H1 (cell line): Measurements from ENCODE around the gene PGLYRP2. TPM values are rescaled to one million over a fixed set of nuclear protein-coding genes. Genes with fewer than 3 reads are reported as not detected.

ENCODE experiments used
- CTCF ChIA-PET: fragments of 300-600 bp; sonication (Branson Sonifier 250); formaldehyde crosslinking; loops from one replicate; lab custom pipeline; 2021; ENCODE audit not compliant: partially characterized antibody; lab: Charles Lee
- POLR2A ChIA-PET: fragments of 300-600 bp; sonication (Branson Sonifier 250); formaldehyde crosslinking; loops from one replicate; lab custom pipeline; 2021; ENCODE audit warnings: inconsistent platforms; ENCODE audit not compliant: partially characterized antibody; lab: Charles Lee
- DNase-seq, 2 experiments: peaks; one replicate each; pipeline versions ENCODE4 v3.0.0 to v3.0.0-alpha.2; 2010 to 2022; ENCODE audit warnings: low spot score in 2 of 2, low read depth in 1 of 2, mixed read lengths in 1 of 2
- FAIRE-seq: peaks from 2 replicates; lab custom pipeline; 2011; peaks lifted over from hg19 to GRCh38; lab: Jason Lieb, UNC
- H2AFZ ChIP-seq: 2 replicates; pipeline ENCODE4 v1.8.1; 2012; ENCODE audit warnings: low read length, inconsistent platforms
- H2AK5ac ChIP-seq: 2 replicates; pipeline ENCODE4 v1.6.1; 2013; ENCODE audit warnings: low read depth, low read length
- H2BK120ac ChIP-seq: replicated peaks from 2 replicates; pipeline ENCODE3; 2013; ENCODE audit warnings: low read depth, low read length, inconsistent platforms
- H2BK12ac ChIP-seq: 2 replicates; pipeline ENCODE4 v1.6.1; 2013; ENCODE audit warnings: low read depth, low read length
- H2BK15ac ChIP-seq: 2 replicates; pipeline ENCODE4 v1.6.1; 2013; ENCODE audit warnings: low read length
- H2BK20ac ChIP-seq: 2 replicates; pipeline ENCODE4 v1.6.1; 2013; ENCODE audit warnings: low read length
- H2BK5ac ChIP-seq: 2 replicates; pipeline ENCODE4 v1.6.1; 2013; ENCODE audit warnings: low read depth, low read length
- H3K14ac ChIP-seq: 2 replicates; pipeline ENCODE4 v1.6.1; 2013; ENCODE audit warnings: inconsistent platforms; ENCODE audit not compliant: insufficient read length
- H3K18ac ChIP-seq: 2 replicates; pipeline ENCODE4 v1.6.1; 2013; ENCODE audit warnings: low read length; ENCODE audit errors: extremely low read depth
- H3K23ac ChIP-seq: 2 replicates; pipeline ENCODE4 v1.6.1; 2013; ENCODE audit warnings: inconsistent platforms; ENCODE audit not compliant: insufficient read length
- H3K23me2 ChIP-seq: 2 replicates; pipeline ENCODE4 v1.6.1; 2013; ENCODE audit warnings: low read depth, low read length
- H3K27ac ChIP-seq: 2 replicates; pipeline ENCODE4 v1.6.1; 2011; ENCODE audit warnings: low read depth, low read length, inconsistent platforms
- H3K27me3 ChIP-seq, 4 experiments: replicated peaks in 1 of 4; 1 replicate in 1 of 4; 2 replicates in 3 of 4; pipeline versions ENCODE4 v1.6.1 to v1.8.1; 2011 to 2013; ENCODE audit warnings: low read length in 3 of 4, mild to moderate bottlenecking in 3 of 4, inconsistent platforms in 2 of 4, mixed read lengths in 2 of 4, moderate library complexity in 1 of 4; ENCODE audit not compliant: control insufficient read depth in 3 of 4, insufficient read depth in 3 of 4; ENCODE audit errors: extremely low read depth in 1 of 4
- H3K36me3 ChIP-seq, 4 experiments: 2 replicates each; pipeline versions ENCODE4 v1.6.1 to v1.8.1; 2011 to 2013; ENCODE audit warnings: mild to moderate bottlenecking in 4 of 4, low read length in 3 of 4, moderate library complexity in 2 of 4, control low read depth in 1 of 4, inconsistent platforms in 1 of 4; ENCODE audit not compliant: insufficient read depth in 4 of 4, control insufficient read depth in 2 of 4
- H3K4ac ChIP-seq: replicated peaks from 2 replicates; pipeline ENCODE3; 2013; ENCODE audit warnings: low read length, low read depth, mixed read lengths, inconsistent platforms; ENCODE audit not compliant: insufficient read length
- H3K4me1 ChIP-seq, 4 experiments: replicated peaks in 1 of 4; 1 replicate in 1 of 4; 2 replicates in 3 of 4; pipeline versions ENCODE4 v1.6.1 to v1.8.1; 2011 to 2013; ENCODE audit warnings: low read length in 3 of 4, inconsistent platforms in 2 of 4, mixed read lengths in 1 of 4; ENCODE audit not compliant: insufficient read depth in 4 of 4, control insufficient read depth in 3 of 4
- H3K4me2 ChIP-seq, 2 experiments: 2 replicates each; pipeline versions ENCODE4 v1.6.1 to v1.8.1; 2011 to 2013; ENCODE audit warnings: low read depth in 2 of 2, low read length in 2 of 2, control low read depth in 1 of 2, inconsistent platforms in 1 of 2, mild to moderate bottlenecking in 1 of 2; ENCODE audit not compliant: insufficient read depth in 1 of 2
- H3K4me3 ChIP-seq, 4 experiments: fragments of 200-600, 300-600 bp in 1 of 4; sonication (generic), shearing (Covaris generic), sonication (Bioruptor Twin) in 1 of 4; 2 replicates each; pipeline versions ENCODE4 v1.5.1 to v1.8.1; 2011 to 2016; ENCODE audit warnings: low read length in 4 of 4, low read depth in 3 of 4, control low read depth in 2 of 4, inconsistent platforms in 2 of 4, mild to moderate bottlenecking in 2 of 4, mixed read lengths in 1 of 4, moderate library complexity in 1 of 4; ENCODE audit not compliant: insufficient read depth in 2 of 4; ENCODE audit errors: extremely low read depth in 1 of 4
- H3K56ac ChIP-seq: replicated peaks from 2 replicates; pipeline ENCODE3; 2013; ENCODE audit warnings: low read depth, mild to moderate bottlenecking, mixed read lengths, low read length, inconsistent platforms; ENCODE audit not compliant: insufficient read length
- H3K79me1 ChIP-seq: 2 replicates; pipeline ENCODE4 v1.6.1; 2013; ENCODE audit warnings: low read depth, low read length, control low read depth
- H3K79me2 ChIP-seq, 2 experiments: 2 replicates each; pipeline versions ENCODE4 v1.6.1 to v1.8.1; 2012 to 2013; ENCODE audit warnings: low read length in 2 of 2, mild to moderate bottlenecking in 2 of 2, inconsistent platforms in 1 of 2; ENCODE audit not compliant: insufficient read depth in 2 of 2, control insufficient read depth in 1 of 2
- H3K9ac ChIP-seq, 4 experiments: replicated peaks in 1 of 4; 1 replicate in 1 of 4; 2 replicates in 3 of 4; pipeline versions ENCODE4 v1.6.1 to v1.8.1; 2011 to 2013; ENCODE audit warnings: low read depth in 3 of 4, low read length in 3 of 4, control low read depth in 2 of 4, mild to moderate bottlenecking in 2 of 4, moderate library complexity in 2 of 4, inconsistent platforms in 1 of 4; ENCODE audit errors: extremely low read depth in 1 of 4
- H3K9me3 ChIP-seq, 2 experiments: 2 replicates each; pipeline versions ENCODE4 v1.6.1 to v1.8.1; 2012 to 2013; ENCODE audit warnings: mild to moderate bottlenecking in 2 of 2, moderate library complexity in 2 of 2, control low read depth in 1 of 2, inconsistent platforms in 1 of 2, low read depth in 1 of 2, low read length in 1 of 2, mixed read lengths in 1 of 2; ENCODE audit not compliant: insufficient read depth in 2 of 2
- H4K20me1 ChIP-seq, 2 experiments: replicated peaks in 1 of 2; 2 replicates each; pipeline versions ENCODE3 to v1.8.1; 2011 to 2013; ENCODE audit warnings: inconsistent platforms in 2 of 2, low read length in 2 of 2, mild to moderate bottlenecking in 1 of 2; ENCODE audit not compliant: insufficient read depth in 2 of 2, control insufficient read depth in 1 of 2
- H4K5ac ChIP-seq: 2 replicates; pipeline ENCODE4 v1.6.1; 2013; ENCODE audit warnings: low read length, low read depth, mixed read lengths, inconsistent platforms; ENCODE audit not compliant: insufficient read length
- H4K8ac ChIP-seq: 2 replicates; pipeline ENCODE4 v1.8.0; 2013; ENCODE audit warnings: mild to moderate bottlenecking, moderate library complexity, low read length, inconsistent platforms; ENCODE audit not compliant: insufficient read depth; ENCODE audit errors: extremely low read depth
- H4K91ac ChIP-seq: replicated peaks from 2 replicates; pipeline ENCODE3; 2013; ENCODE audit warnings: low read length, mixed read lengths, inconsistent platforms; ENCODE audit not compliant: insufficient read length
- BACH1 ChIP-seq: IDR thresholded peaks from 2 replicates; pipeline ENCODE4 v1.6.1; 2012; ENCODE audit warnings: low read length, improper control_type of control experiment
- CBX8 ChIP-seq: fragments of 300-800, 300-1000 bp; sonication (generic); IDR thresholded peaks from 2 replicates; pipeline ENCODE4 v1.7.1; 2016; ENCODE audit warnings: low read depth, low read length, borderline replicate concordance
- EP300 ChIP-seq, 2 experiments: IDR thresholded peaks; 1 replicate in 1 of 2; 2 replicates in 1 of 2; pipeline ENCODE4 v1.6.1; 2011 to 2012; ENCODE audit warnings: low read depth in 2 of 2, low read length in 2 of 2, mild to moderate bottlenecking in 2 of 2, borderline replicate concordance in 1 of 2, inconsistent platforms in 1 of 2, moderate library complexity in 1 of 2
- HDAC6 ChIP-seq: IDR thresholded peaks from one replicate; pipeline ENCODE4 v1.7.1; 2012; ENCODE audit warnings: low read depth, mild to moderate bottlenecking, inconsistent platforms, low read length, moderate library complexity
- KDM1A ChIP-seq: fragments of 200-600, 300-600 bp; sonication (generic); IDR thresholded peaks from 2 replicates; pipeline ENCODE4 v1.7.1; 2016; ENCODE audit warnings: mild to moderate bottlenecking, low read length, borderline replicate concordance
- KDM5A ChIP-seq: fragments of 200-600 bp; IDR thresholded peaks from 2 replicates; pipeline ENCODE4 v1.7.1; 2012; ENCODE audit warnings: mild to moderate bottlenecking, low read length, inconsistent platforms, mixed read lengths
- POLR2AphosphoS5 ChIP-seq: IDR thresholded peaks from 2 replicates; pipeline ENCODE4 v1.6.1; 2011; ENCODE audit warnings: low read depth, low read length
- POU5F1 ChIP-seq: IDR thresholded peaks from 2 replicates; pipeline ENCODE4 v1.6.1; 2011; ENCODE audit warnings: low read depth, mild to moderate bottlenecking, low read length, moderate library complexity
- RBBP5 ChIP-seq: IDR thresholded peaks from 2 replicates; pipeline ENCODE4 v1.7.1; 2012; ENCODE audit warnings: low read depth, mild to moderate bottlenecking, inconsistent platforms, low read length, moderate library complexity, borderline replicate concordance
- SP1 ChIP-seq: IDR thresholded peaks from 2 replicates; pipeline ENCODE4 v1.6.1; 2011; ENCODE audit warnings: low read depth, low read length
- TCF12 ChIP-seq: IDR thresholded peaks from 2 replicates; pipeline ENCODE4 v1.6.1; 2011; ENCODE audit warnings: low read depth, mild to moderate bottlenecking, low read length
- WGBS, 2 experiments: shearing (Covaris generic) in 1 of 2; methylation state at CpG; one replicate each; pipeline versions ENCODE4 v1.1.6 to v1.1.7; 2013 to 2015; ENCODE audit warnings: low lambda C conversion rate in 2 of 2, mixed read lengths in 2 of 2, inconsistent platforms in 1 of 2, low coverage in 1 of 2, missing lambda C conversion rate in 1 of 2; ENCODE audit not compliant: insufficient replicate concordance in 2 of 2, insufficient coverage in 1 of 2, insufficient read length in 1 of 2; ENCODE audit errors: extremely low coverage in 1 of 2, missing lambda C conversion rate in 1 of 2; 5-methylcytosine and 5-hydroxymethylcytosine counted together
- polyA plus RNA-seq, 7 experiments: library from polyadenylated mRNA; depleted of rRNA in 3 of 7; stranded (reverse) in 5 of 7; unstranded in 2 of 7; fragments of >200 nt in 5 of 7; fragments of 200-250 nt in 2 of 7; gene quantifications; 1 replicate in 5 of 7; 2 replicates in 1 of 7; 4 replicates in 1 of 7; pipeline versions ENCODE4 v1.2.1 to v1.2.3, GENCODE V29; 2011 to 2013; ENCODE audit warnings: missing spikeins in 2 of 7, mixed read lengths in 2 of 7
- total RNA-seq: library from RNA; stranded (reverse); fragmentation: NEBNext Ultra II Directional; extraction: Animal tissue kit (Norgen Biotek cat#: 25700); gene quantifications from 2 replicates; pipeline ENCODE4 v1.2.1, GENCODE V29; 2021
- TF ChIP-seq, protein P1 (sequence below): IDR thresholded peaks from 2 replicates; pipeline ENCODE4 v1.6.1; 2011; ENCODE audit warnings: low read length, improper control_type of control experiment

Gene PGLYRP2
- total and polyA plus RNA-seq, 2 of the 8 experiments (the other 6 are each of a cell fraction or from before 2014, with no cell fraction given) = not detected

DNA sequence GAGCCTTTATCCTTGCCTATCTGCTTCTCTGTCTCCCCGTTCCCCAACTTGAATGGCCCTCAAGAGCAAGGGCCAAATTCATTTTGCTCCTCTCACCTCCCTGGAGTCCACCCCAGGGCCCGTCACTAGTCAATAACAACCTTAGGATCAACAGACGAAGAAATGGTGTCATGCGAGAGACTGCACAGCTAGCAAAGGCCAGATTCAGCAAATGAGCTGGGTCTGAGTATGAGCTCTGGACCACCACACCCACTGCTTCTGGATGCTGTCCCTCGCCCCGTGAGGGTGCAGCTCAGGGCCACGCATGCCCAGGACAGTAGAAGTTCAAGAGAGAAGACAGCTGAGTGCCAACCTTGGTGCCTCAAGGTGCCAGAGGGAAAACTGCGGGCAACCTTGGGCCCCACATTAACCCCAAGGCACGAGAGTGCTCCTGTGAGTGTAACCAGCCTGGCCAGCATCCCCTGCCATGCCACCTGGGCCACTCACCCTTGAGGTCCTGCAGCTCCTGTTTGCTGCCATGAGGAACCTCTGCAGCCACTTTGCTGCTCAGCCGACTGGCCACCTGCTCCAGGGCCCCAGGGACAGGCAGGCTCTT, 48.7 kb downstream of the PGLYRP2 start:
- no peak overlapping the region for H2BK120ac ChIP-seq
- peaks cover 12 to 13% of the 10 kb centered on the region in 2 experiments for H4K20me1 ChIP-seq
- no peak overlapping the region for H3K27ac ChIP-seq
- H3K18ac ChIP-seq = no peak overlapping the region
- peaks cover 0 to 29% of the 10 kb centered on the region in 2 experiments; a peak in 2 of 4 replicates for H3K79me2 ChIP-seq
- peaks cover 22% of the 10 kb centered on the region for H3K79me1 ChIP-seq
- FAIRE-seq = no peak
- POLR2A ChIA-PET = interaction anchor here (1.2 to 5.0 kb wide), 4 partner anchors 11 to 51 kb away, joined by 3 to 71 read pairs (median 5); partner anchors contain the start of genes AKAP8 and AKAP8L
- no peak overlapping the region for H3K23ac ChIP-seq
- H3K4ac ChIP-seq = no peak overlapping the region
- peaks cover 0 to 13% (median 8%) of the 10 kb centered on the region in 4 experiments; a peak in 6 of 7 replicates for H3K4me1 ChIP-seq
- no peak overlapping the region for H4K91ac ChIP-seq
- H2BK12ac ChIP-seq = no peak overlapping the region
- H3K4me3 ChIP-seq = no peak overlapping the region
- no peaks in the 10 kb centered on the region for H3K9me3 ChIP-seq
- H2AFZ ChIP-seq = no peak overlapping the region
- H3K36me3 ChIP-seq = peaks cover 2 to 11% (median 9%) of the 10 kb centered on the region in 4 experiments; a peak in 5 of 8 replicates
- no peak overlapping the region for H4K5ac ChIP-seq
- H3K9ac ChIP-seq = peak overlapping the region in 2 of 4 experiments; percentile 8 to 19; a peak in 2 of 7 replicates
- H3K23me2 ChIP-seq = peaks cover 10% of the 10 kb centered on the region
- no peak for DNase-seq
- H3K4me2 ChIP-seq = peak overlapping the region; percentile 90 to 91; a peak in 2 of 4 replicates
- no peak overlapping the region for H2BK15ac ChIP-seq
- H2BK20ac ChIP-seq = no peak overlapping the region
- 92% methylated on average over 10 of the region's 10 CpGs; no CpG with 5 or more reads in 1 of the 2 experiments for WGBS, 2 experiments
- no peak overlapping the region for H3K14ac ChIP-seq
- H2AK5ac ChIP-seq = no peak overlapping the region
- no peak overlapping the region for H4K8ac ChIP-seq
- CTCF ChIA-PET = interaction anchor here (1.3 to 5.1 kb wide), 3 partner anchors 10 to 180 kb away, joined by 3 to 28 read pairs (median 6); partner anchors contain the start of gene AKAP8L
- H3K56ac ChIP-seq = no peak overlapping the region
- no peaks in the 10 kb centered on the region; a peak in 1 of 7 replicates for H3K27me3 ChIP-seq
- no peak overlapping the region for H2BK5ac ChIP-seq
- TF ChIP-seq EP300 (IDR thresholded peaks at IDR 0.05; ENCODE audit: borderline replicate concordance in 1 of 2, low read depth in 2 of 2, low read length in 2 of 2) (no peak), KDM1A (no peak), KDM5A (no peak), TCF12 (no peak), BACH1 (no peak), CBX8 (no peak), HDAC6 (no peak), POU5F1 (no peak), SP1 (no peak), RBBP5 (no peak), POLR2AphosphoS5 (no peak)
- TF ChIP-seq, protein P1, sequence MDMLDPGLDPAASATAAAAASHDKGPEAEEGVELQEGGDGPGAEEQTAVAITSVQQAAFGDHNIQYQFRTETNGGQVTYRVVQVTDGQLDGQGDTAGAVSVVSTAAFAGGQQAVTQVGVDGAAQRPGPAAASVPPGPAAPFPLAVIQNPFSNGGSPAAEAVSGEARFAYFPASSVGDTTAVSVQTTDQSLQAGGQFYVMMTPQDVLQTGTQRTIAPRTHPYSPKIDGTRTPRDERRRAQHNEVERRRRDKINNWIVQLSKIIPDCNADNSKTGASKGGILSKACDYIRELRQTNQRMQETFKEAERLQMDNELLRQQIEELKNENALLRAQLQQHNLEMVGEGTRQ = no peak
